GM18873 (cell line): ENCODE results near the gene NCAPH2.

ENCODE experiments used
- ATAC-seq: cut with Tn5 transposase; IDR thresholded peaks from one replicate; pipeline ENCODE4 v1.9.1; 2021; ENCODE audit warnings: mild to moderate bottlenecking, moderate library complexity, moderate number of reproducible peaks; ENCODE audit not compliant: unreplicated experiment, low FRiP score

NCAPH2 gene

DNA sequence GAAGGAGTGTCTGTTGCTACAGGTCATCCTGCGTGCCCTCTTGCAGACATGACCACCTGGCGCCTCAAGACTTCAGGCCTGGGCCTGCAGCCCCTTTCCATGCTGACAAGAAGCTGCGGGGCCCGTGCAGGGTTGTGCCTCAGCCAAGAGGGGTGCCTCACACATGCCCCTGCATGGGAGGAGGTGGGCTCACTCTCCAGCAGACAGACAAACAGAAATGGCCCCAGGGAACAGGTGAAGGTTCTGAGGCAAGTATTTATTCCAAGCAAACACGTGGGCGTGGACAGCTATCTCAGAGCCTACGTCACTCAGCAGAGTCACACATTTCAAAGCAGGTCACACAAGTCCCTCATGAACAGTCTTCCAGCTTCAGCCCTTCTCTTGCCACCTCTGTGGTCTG lies 60.6 kb downstream of the NCAPH2 start:
- ATAC-seq = no peak

DNA sequence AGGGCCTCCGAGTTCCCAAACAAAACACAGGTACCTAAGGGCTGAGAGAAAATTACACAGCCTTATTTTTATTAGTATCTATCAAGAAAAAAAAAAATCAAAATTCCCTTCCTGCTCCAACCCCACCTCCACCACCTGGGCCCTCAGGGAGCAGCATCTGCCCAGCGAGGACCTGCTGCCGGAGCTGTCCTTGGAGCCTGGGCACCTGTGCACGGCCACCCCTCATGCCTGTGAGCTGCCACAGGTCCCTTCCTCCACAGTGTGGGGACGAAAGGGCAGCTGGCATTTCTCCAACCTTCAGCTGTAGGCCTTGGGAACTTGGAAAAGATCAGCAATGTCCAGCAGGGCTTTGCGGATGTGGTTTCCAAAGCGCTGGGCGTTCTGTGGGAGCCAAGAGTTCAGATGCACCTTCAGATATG lies 61.0 kb downstream of the NCAPH2 start:
- ATAC-seq = no peak

DNA sequence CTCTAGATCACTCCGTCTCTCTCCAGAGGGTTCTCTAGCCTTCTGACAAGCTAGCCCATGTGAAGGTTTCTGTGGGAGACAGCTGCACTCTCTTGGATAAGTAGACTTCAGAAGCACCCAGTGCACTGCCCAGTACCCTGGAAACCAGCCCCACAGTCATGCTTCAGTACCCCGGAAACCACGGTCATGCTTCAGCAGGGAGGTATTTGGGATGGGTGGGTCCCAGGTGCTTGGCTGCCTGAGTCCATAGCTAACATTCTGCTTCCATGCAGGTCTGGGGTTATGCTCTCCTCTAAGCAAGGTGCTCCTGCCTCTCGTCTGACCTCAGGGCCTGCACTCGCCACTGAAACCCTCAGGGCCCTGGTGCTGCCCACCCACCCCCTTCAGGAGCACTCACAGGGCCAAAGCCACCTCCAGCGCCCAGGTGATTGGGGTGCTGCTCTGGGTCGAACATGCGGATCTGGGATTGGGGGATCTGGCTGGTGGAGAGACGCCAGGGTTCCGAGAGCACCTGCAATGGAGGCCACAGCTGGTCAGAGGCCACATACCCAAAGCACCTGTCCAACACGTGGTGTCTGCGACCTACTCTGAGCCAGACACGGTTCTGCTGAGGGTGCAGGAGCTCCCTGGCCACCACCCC lies 62.0 kb downstream of the NCAPH2 start:
- ATAC-seq = no peak

DNA sequence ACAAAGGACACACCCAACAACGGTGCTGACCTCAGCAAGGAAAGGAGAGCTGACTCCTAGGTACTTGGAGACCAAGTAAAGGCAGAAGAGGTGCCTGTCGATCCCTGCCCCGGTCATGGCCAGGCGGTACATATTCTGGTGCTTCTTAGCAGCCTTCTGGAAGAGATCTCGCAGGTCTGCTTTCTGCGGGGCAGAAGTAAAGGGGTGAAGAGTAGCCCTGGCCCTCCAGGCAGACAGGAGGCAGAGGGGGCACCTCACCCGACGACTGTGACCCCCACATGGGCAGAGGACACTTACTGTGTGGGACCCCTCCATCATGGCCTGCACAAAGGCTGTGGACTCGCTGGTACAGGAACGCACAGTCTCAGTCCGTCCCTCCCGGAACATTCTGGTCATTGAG lies 62.8 kb downstream of the NCAPH2 start:
- no peak for ATAC-seq

DNA sequence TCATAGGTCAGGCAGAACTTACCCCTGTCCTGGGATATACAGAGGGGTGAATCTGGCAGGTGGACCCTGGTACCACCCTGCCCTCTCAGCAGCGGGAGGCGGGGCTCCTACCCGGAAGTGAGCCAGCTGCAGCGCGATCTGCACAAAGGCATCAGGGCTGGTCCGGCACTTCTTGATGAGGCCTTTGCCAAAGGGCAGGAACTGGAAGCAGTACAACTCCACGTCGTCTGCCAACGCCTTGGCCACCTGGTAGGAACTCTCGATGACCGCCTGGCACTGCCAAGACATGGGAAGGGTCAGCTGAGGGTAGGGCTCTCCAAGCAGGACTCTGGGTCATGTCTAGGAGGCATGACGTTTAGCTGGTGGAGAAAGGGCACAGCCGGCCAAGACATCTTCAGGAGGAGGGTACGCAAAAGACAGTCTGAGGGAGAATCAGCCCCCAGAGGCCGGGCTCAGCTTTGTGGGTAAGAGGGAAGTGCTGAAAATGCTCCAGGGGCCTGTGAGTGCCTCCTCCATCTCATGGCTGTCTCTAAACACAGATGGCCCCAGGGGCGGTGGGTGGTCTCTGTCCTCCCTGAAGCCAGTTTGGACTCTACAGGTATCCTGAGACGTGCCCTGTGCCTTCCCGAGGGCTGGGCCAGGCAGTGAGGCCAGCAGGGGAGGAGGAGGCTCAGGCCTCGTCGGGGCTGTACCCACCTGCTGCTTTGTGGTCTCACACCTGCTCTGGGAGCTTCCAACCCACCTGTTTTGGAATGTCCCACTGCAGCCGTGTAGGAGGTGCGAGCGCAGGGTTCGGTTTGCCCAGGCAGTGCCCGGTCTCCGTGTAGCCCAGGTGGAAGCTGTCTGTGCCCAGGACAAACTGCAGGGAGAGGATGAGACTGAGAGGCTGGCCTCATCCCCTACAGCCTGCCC lies 63.5 kb downstream of the NCAPH2 start:
- ATAC-seq = no peak

DNA sequence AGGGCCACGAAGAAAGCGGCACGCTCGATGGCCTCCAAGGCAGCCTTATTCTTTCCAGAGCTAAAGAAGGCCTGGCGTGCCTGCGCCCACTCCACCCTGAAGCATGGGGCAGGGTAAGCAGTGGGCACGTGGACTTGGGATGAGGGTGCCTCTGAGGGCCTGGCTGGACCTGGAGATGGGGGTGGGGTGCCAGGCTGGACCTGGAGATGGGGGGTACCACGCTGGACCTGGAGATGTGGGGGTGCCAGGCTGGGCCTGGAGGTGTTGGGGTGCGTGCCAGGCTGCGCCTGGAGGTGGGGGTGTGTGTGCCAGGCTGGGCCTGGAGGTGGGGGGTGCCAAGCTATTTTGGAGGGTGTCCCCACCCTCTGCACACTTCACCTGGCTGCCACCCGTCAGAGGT lies 64.9 kb downstream of the NCAPH2 start:
- ATAC-seq = no peak

DNA sequence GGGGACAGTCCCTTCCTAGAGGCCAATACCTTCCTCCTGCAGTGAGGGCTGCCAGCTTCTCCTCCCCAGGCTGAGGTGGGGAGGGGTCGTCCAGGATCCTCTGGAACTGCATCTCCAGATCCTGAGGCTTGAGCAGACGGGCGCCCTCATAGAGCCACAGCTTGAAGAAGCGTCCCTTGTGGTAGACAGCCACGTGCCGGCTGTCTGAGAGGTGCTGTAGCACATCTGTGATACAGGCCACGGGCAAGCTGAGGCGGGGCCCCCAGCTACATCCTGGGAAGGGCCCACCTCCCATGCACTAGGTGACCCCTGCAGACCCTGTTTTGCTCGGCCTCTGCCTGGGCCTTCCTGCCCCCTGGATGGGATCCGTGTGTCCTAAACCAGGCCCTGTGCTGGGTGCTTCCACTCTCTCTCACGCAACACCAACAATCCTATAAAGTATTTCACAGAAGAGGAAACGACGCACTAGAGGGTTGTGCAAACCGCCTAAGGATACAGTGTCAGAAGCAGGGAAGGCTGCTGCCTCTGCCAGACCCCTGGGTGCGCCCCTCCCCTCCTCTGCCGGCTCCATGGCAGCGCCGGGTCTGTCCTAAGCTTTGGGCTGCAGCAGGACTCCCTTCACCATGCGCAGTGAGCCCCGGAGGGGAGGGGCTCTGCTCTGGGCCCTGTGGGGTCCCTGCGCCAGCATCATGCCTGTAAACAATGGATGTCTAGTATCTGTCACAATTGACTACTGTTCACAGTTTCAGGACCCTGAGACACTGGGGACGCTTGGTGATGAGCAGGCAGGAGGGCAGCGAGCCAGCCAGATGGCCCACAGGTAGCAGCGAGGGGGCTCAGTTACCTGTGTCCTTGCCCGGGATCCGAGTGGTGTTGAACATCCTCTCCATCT lies 65.7 kb downstream of the NCAPH2 start:
- ATAC-seq = no peak

DNA sequence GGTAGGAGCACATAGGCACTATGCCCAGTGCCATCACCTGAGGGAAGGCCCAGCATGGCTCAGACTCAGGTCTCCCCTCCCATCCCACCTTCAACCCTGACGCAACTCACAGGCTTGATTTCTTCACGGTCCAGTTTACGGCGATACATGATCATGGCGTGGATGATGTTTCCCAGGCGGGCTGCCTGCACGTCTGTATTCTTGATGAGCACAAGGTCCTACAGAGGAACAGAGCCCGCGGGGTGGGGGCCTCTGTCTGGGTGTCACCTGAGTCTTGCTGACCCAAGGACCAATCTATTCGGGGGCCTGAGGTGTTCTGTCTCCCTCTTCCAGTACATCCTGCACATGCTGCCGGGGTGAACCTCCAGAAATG lies 66.3 kb downstream of the NCAPH2 start:
- ATAC-seq = no peak
